Stimulated activated naive CD8-positive, alpha-beta T cell treated with anti-CD3 and anti-CD28 coated beads, Interleukin-15, amount 100 ng/mL, for 72 hours (primary cell): ENCODE results near the gene HAUS8.
A peak's percentile ranks its signal among the peaks of the same experiment; 100 is the strongest.
"Not testable (repeated sequence)": the region's sequence is repeated elsewhere in the genome, so short reads cannot be mapped to it uniquely, and the experiment has no call there.

ENCODE experiments used
- ATAC-seq: fragments of 150-1000 bp; cut with Tn5 transposase; 2 replicates; pipeline ENCODE4 v1.10.0; 2021; ENCODE audit warnings: mild to moderate bottlenecking, moderate library complexity
- DNase-seq, 2 donors: peaks; one replicate each; pipeline ENCODE4 v3.0.0; 2021 to 2022
- H3K27ac Mint-ChIP-seq, 2 donors: one replicate each; pipeline ENCODE4 v1.8.0; 2022; ENCODE audit warnings: mild to moderate bottlenecking in 2 of 2, mixed read lengths in 2 of 2, moderate library complexity in 2 of 2
- H3K27me3 Mint-ChIP-seq: one replicate; pipeline ENCODE4 v1.8.0; 2022; ENCODE audit warnings: mixed read lengths
- H3K4me1 Mint-ChIP-seq: one replicate; pipeline ENCODE4 v1.8.0; 2022; ENCODE audit warnings: mild to moderate bottlenecking, mixed read lengths
- H3K4me3 Mint-ChIP-seq, 2 donors: one replicate each; pipeline ENCODE4 v1.8.0; 2022; ENCODE audit warnings: mild to moderate bottlenecking in 2 of 2, mixed read lengths in 2 of 2, moderate library complexity in 1 of 2
- H3K9me3 Mint-ChIP-seq, 2 donors: one replicate each; pipeline ENCODE4 v1.8.0; 2022; ENCODE audit warnings: mixed read lengths in 2 of 2

HAUS8 gene

GRCh38 chr19:17108453-17108784, 33.2 kb upstream of the HAUS8 start:
- DNase-seq, result no peak
- Mint-ChIP-seq H3K27me3 (no peaks in the 10 kb centered on the region), H3K27ac (no peak overlapping the region), H3K4me1 (peaks cover 60% of the 10 kb centered on the region), H3K9me3 (no peaks in the 10 kb centered on the region), H3K4me3 (no peak overlapping the region)
- ATAC-seq, result no peak

GRCh38 chr19:17107546-17108452, 32.5 kb upstream of the HAUS8 start:
- Mint-ChIP-seq H3K4me1 (peaks cover 60% of the 10 kb centered on the region), H3K27ac (no peak overlapping the region), H3K27me3 (no peaks in the 10 kb centered on the region), H3K4me3 (no peak overlapping the region), H3K9me3 (no peaks in the 10 kb centered on the region)
- ATAC-seq (no peak), DNase-seq (no peak)

GRCh38 chr19:17106964-17107363, 31.7 kb upstream of the HAUS8 start:
- H3K27me3 Mint-ChIP-seq, DNase-seq, H3K4me3 Mint-ChIP-seq, H3K9me3 Mint-ChIP-seq, ATAC-seq: not testable (repeated sequence)
- H3K27ac Mint-ChIP-seq, result peak overlapping the region in 1 of 2 donors; percentile 67
- peaks cover 58% of the 10 kb centered on the region for H3K4me1 Mint-ChIP-seq

GRCh38 chr19:17105556-17105955, 30.3 kb upstream of the HAUS8 start:
- ATAC-seq (no peak), DNase-seq (no peak)
- no peak overlapping the region for H3K27ac Mint-ChIP-seq
- no peaks in the 10 kb centered on the region for H3K27me3 Mint-ChIP-seq
- no peak overlapping the region for H3K4me3 Mint-ChIP-seq
- no peaks in the 10 kb centered on the region for H3K9me3 Mint-ChIP-seq
- peaks cover 51% of the 10 kb centered on the region for H3K4me1 Mint-ChIP-seq

- no peak overlapping the region for H3K4me3 Mint-ChIP-seq
- H3K4me1 Mint-ChIP-seq, result peaks cover 42% of the 10 kb centered on the region
- ATAC-seq (no peak), DNase-seq (no peak)
- no peaks in the 10 kb centered on the region for H3K27me3 Mint-ChIP-seq
- no peak overlapping the region for H3K27ac Mint-ChIP-seq
- no peaks in the 10 kb centered on the region for H3K9me3 Mint-ChIP-seq
Observed at GRCh38 chr19:17104679-17105078, 29.4 kb upstream of the HAUS8 start.

- ATAC-seq, result no peak
- H3K4me1 Mint-ChIP-seq, result peaks cover 38% of the 10 kb centered on the region
Observed at GRCh38 chr19:17103177-17103576, 27.9 kb upstream of the HAUS8 start.

GRCh38 chr19:17101686-17102628, 26.7 kb upstream of the HAUS8 start:
- H3K27me3 Mint-ChIP-seq, result no peaks in the 10 kb centered on the region
- ATAC-seq, result no peak
- DNase-seq, result no peak
- H3K27ac Mint-ChIP-seq, result no peak overlapping the region
- H3K4me1 Mint-ChIP-seq, result peaks cover 37% of the 10 kb centered on the region
- H3K9me3 Mint-ChIP-seq, result no peaks in the 10 kb centered on the region
- no peak overlapping the region for H3K4me3 Mint-ChIP-seq

More at GRCh38 chr19:17103177-17103576, 27.9 kb upstream of the HAUS8 start:
- Mint-ChIP-seq H3K27ac (peak overlapping the region in 1 of 2 donors; percentile 59), H3K27me3 (no peaks in the 10 kb centered on the region), H3K9me3 (no peaks in the 10 kb centered on the region), H3K4me3 (no peak overlapping the region)
- no peak for DNase-seq

- Mint-ChIP-seq H3K9me3 (no peaks in the 10 kb centered on the region), H3K4me1 (peaks cover 41% of the 10 kb centered on the region)
Observed at GRCh38 chr19:17098326-17098725, 23.1 kb upstream of the HAUS8 start.

GRCh38 chr19:17097593-17098126, 22.4 kb upstream of the HAUS8 start:
- DNase-seq (no peak), ATAC-seq (no peak)
- Mint-ChIP-seq H3K27me3 (no peaks in the 10 kb centered on the region), H3K9me3 (no peaks in the 10 kb centered on the region), H3K4me3 (no peak overlapping the region), H3K4me1 (peaks cover 36% of the 10 kb centered on the region), H3K27ac (no peak overlapping the region)

More at GRCh38 chr19:17098326-17098725, 23.1 kb upstream of the HAUS8 start:
- ATAC-seq (no peak), DNase-seq (no peak)
- Mint-ChIP-seq H3K27ac (peak overlapping the region in 1 of 2 donors; percentile 53), H3K4me3 (no peak overlapping the region), H3K27me3 (no peaks in the 10 kb centered on the region)

- DNase-seq (no peak), ATAC-seq (no peak)
- H3K4me3 Mint-ChIP-seq, result no peak overlapping the region
- H3K9me3 Mint-ChIP-seq, result no peaks in the 10 kb centered on the region
- H3K4me1 Mint-ChIP-seq, result peaks cover 48% of the 10 kb centered on the region
- no peaks in the 10 kb centered on the region for H3K27me3 Mint-ChIP-seq
- H3K27ac Mint-ChIP-seq, result peak overlapping the region in 1 of 2 donors; percentile 54
Observed at GRCh38 chr19:17095141-17095919, 20.1 kb upstream of the HAUS8 start.

- ATAC-seq, H3K9me3 Mint-ChIP-seq, H3K27ac Mint-ChIP-seq, H3K4me3 Mint-ChIP-seq, DNase-seq, H3K27me3 Mint-ChIP-seq: not testable (repeated sequence)
- peaks cover 54% of the 10 kb centered on the region for H3K4me1 Mint-ChIP-seq
Observed at GRCh38 chr19:17094694-17095093, 19.4 kb upstream of the HAUS8 start.

- Mint-ChIP-seq H3K4me1 (peaks cover 55% of the 10 kb centered on the region), H3K27me3 (no peaks in the 10 kb centered on the region), H3K27ac (no peak overlapping the region), H3K9me3 (no peaks in the 10 kb centered on the region), H3K4me3 (no peak overlapping the region)
- no peak for DNase-seq
- ATAC-seq, result no peak
Observed at GRCh38 chr19:17092696-17093095, 17.4 kb upstream of the HAUS8 start.

- Mint-ChIP-seq H3K9me3 (no peaks in the 10 kb centered on the region), H3K4me3 (no peak overlapping the region), H3K27me3 (no peaks in the 10 kb centered on the region), H3K27ac (peak overlapping the region in 1 of 2 donors; percentile 80), H3K4me1 (peaks cover 61% of the 10 kb centered on the region)
- ATAC-seq (no peak), DNase-seq (no peak)
Observed at GRCh38 chr19:17091758-17092333, 16.6 kb upstream of the HAUS8 start.

GRCh38 chr19:17090583-17090982, 15.3 kb upstream of the HAUS8 start:
- H3K9me3 Mint-ChIP-seq, result no peaks in the 10 kb centered on the region
- H3K27ac Mint-ChIP-seq, result peak overlapping the region; percentile 5 to 72
- peaks cover 73% of the 10 kb centered on the region for H3K4me1 Mint-ChIP-seq
- ATAC-seq (peak; percentile 95), DNase-seq (peak in 1 of 2 donors; percentile 59)
- no peaks in the 10 kb centered on the region for H3K27me3 Mint-ChIP-seq
- peak overlapping the region; percentile 44 to 60 for H3K4me3 Mint-ChIP-seq

- H3K27ac Mint-ChIP-seq, result no peak overlapping the region
- ATAC-seq (no peak), DNase-seq (no peak)
- H3K4me3 Mint-ChIP-seq, result no peak overlapping the region
- H3K27me3 Mint-ChIP-seq, result no peaks in the 10 kb centered on the region
- H3K9me3 Mint-ChIP-seq, result no peaks in the 10 kb centered on the region
- H3K4me1 Mint-ChIP-seq, result peaks cover 75% of the 10 kb centered on the region
Observed at GRCh38 chr19:17088552-17088951, 13.3 kb upstream of the HAUS8 start.
